ENCODE measurements around the gene MRPL46. TPM values are rescaled to one million over a fixed set of nuclear protein-coding genes. Genes with fewer than 3 reads are reported as not detected.
"Not testable (repeated sequence)": the region's sequence is repeated elsewhere in the genome, so short reads cannot be mapped to it uniquely, and the experiment has no call there.

The MRPL46 gene
- total RNA-seq, 3 donors from 2014 or later = 19.0 to 25.0 (median 20.8) TPM

DNA sequence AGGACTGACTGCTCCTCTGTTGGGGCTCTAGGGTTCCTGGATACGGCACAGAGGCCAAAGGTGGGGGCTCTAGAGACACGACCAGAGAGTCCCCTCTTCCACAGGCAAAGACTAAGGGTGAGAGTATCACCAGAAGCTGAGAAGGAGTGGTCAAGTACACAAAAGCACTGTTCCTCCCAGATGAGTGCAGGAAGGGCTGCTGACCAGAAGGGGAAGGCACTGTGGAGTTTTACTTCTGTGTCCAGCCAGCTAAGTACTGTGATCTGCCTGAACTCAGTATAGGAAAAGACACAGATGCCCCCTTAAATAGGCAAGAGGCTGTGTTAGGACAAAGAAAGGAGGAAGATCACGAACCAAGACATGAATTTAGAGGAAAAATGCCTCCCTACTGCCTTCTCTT lies 12.0 kb upstream of the MRPL46 start:
- no peak for DNase-seq (ENCODE audit: low spot score in 2 of 2)
- Histone ChIP-seq H3K36me3 (no peaks in the 10 kb centered on the region), H3K4me3 (no peak overlapping the region), H3K27me3 (no peaks in the 10 kb centered on the region), H3K9me3 (no peaks in the 10 kb centered on the region), H3K27ac (no peak overlapping the region), H3K4me1 (no peaks in the 10 kb centered on the region)
- intact Hi-C loops (cut with DNase I; ENCODE audit: low total_unique reads) = no loop called here
- TF ChIP-seq POLR2AphosphoS5 (IDR thresholded peaks at IDR 0.05) (no peak), POLR2A (IDR thresholded peaks at IDR 0.05) (no peak)
- TF ChIP-seq, protein P1, sequence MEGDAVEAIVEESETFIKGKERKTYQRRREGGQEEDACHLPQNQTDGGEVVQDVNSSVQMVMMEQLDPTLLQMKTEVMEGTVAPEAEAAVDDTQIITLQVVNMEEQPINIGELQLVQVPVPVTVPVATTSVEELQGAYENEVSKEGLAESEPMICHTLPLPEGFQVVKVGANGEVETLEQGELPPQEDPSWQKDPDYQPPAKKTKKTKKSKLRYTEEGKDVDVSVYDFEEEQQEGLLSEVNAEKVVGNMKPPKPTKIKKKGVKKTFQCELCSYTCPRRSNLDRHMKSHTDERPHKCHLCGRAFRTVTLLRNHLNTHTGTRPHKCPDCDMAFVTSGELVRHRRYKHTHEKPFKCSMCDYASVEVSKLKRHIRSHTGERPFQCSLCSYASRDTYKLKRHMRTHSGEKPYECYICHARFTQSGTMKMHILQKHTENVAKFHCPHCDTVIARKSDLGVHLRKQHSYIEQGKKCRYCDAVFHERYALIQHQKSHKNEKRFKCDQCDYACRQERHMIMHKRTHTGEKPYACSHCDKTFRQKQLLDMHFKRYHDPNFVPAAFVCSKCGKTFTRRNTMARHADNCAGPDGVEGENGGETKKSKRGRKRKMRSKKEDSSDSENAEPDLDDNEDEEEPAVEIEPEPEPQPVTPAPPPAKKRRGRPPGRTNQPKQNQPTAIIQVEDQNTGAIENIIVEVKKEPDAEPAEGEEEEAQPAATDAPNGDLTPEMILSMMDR (IDR thresholded peaks at IDR 0.05) = no peak

- no peaks in the 10 kb centered on the region for H3K27me3 ChIP-seq
- TF ChIP-seq, protein P1 (IDR thresholded peaks at IDR 0.05) = no peak
- TF ChIP-seq POLR2A (IDR thresholded peaks at IDR 0.05) = no peak
- no peaks in the 10 kb centered on the region for H3K36me3 ChIP-seq
- H3K9me3 ChIP-seq = no peaks in the 10 kb centered on the region
- no peak for DNase-seq (ENCODE audit: low spot score in 2 of 2)
- H3K4me1 ChIP-seq = no peaks in the 10 kb centered on the region
- H3K4me3 ChIP-seq = no peak overlapping the region
- intact Hi-C loops (cut with DNase I; ENCODE audit: low total_unique reads) = no loop called here
- H3K27ac ChIP-seq = no peak overlapping the region
These were observed 10.7 kb upstream of the MRPL46 start for GRCh38 chr15:88477904-88478303.

DNA sequence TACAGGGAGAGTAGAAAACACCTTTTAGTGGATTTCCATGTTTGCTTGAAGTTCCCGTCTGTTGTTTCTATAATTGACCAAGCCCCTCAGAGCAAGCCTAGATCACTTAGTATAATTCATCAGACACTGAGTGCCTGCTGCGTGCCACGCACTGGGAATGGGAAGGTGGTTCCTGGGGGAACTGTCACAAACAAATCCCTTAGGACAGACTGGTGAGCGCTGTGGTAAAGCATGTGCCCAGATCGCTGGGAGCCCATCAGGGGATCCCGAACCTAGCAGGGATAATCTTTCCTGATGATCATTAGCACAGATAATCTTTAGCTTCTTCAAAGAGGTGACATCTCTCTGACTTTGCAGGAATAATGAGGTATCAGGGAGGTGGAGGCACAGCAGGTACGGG lies 9.9 kb upstream of the MRPL46 start:
- Histone ChIP-seq H3K27ac (no peak overlapping the region), H3K36me3 (no peaks in the 10 kb centered on the region), H3K4me1 (no peaks in the 10 kb centered on the region), H3K9me3 (no peaks in the 10 kb centered on the region), H3K27me3 (no peaks in the 10 kb centered on the region), H3K4me3 (no peak overlapping the region)
- TF ChIP-seq, protein P1 (IDR thresholded peaks at IDR 0.05) = no peak
- TF ChIP-seq POLR2A (IDR thresholded peaks at IDR 0.05) (no peak), POLR2AphosphoS5 (IDR thresholded peaks at IDR 0.05) (no peak)
- intact Hi-C loops (cut with DNase I; ENCODE audit: low total_unique reads) = no loop called here
- no peak for DNase-seq (ENCODE audit: low spot score in 2 of 2)

DNA sequence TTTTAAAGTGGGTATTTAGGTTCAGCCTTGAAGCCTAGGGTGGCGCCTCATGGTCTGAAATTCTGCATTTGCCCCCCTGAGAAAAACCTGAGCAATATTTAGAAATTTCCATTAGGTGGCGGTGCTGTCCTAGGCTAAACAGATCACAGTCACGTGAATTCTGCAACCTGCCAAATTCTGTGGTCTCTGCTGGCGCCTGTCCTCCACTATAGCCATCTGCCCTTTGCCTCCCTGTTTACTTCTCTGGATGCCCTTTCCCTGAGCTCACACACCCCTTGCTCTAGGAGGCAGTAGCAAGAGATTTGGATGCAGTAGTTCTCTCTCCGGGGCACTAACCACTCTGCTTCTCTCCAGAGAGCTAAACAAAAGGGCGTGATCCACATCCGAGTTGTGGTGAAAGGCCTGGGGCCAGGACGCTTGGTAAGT lies 9.5 kb upstream of the MRPL46 start:
- Histone ChIP-seq H3K36me3 (peaks cover 3% of the 10 kb centered on the region), H3K27ac (no peak overlapping the region), H3K4me1 (no peaks in the 10 kb centered on the region), H3K4me3 (no peak overlapping the region), H3K9me3 (no peaks in the 10 kb centered on the region), H3K27me3 (no peaks in the 10 kb centered on the region)
- intact Hi-C loops (cut with DNase I; ENCODE audit: low total_unique reads) = no loop called here
- DNase-seq (ENCODE audit: low spot score in 2 of 2) = no peak
- TF ChIP-seq POLR2AphosphoS5 (IDR thresholded peaks at IDR 0.05) (no peak), POLR2A (IDR thresholded peaks at IDR 0.05) (no peak)
- TF ChIP-seq, protein P1 (IDR thresholded peaks at IDR 0.05) = peak in 1 of 3 donors; percentile 22

DNA sequence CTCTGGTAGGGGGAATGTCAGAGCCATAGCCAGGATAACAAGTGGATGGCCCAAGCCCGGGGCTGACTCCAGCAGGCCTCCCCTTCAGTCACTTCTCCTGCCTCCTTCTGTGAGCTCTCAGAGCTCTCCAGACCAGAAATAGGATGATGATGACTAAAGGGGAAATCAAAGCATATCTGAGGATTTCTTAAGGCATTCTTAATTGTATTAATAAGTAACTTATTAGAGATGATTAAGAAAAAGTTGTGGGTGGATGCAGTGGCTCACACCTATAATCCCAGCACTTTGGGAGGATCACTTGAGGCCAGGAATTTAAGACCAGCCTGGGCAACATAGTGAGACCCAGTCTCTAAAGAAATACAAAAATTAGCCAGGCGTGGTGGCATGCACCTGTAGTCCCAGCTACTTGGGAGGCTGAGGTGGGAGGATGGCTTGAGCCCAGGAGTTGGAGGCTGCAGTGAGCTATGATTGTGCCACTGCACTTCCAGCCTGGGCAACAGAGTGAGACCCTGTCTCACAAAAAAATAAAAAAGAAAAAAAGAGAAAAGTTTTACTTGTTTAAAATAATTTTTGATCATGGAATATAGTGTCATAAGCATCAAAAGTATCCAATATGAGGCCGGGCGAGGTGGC lies 6.6 kb upstream of the MRPL46 start:
- H3K4me3 ChIP-seq; H3K27ac ChIP-seq; H3K4me1 ChIP-seq; H3K27me3 ChIP-seq; H3K9me3 ChIP-seq; DNase-seq (ENCODE audit: low spot score in 2 of 2); intact Hi-C loops (cut with DNase I; ENCODE audit: low total_unique reads); H3K36me3 ChIP-seq: not testable (repeated sequence)

GRCh38 chr15:88472225-88472624 lies 5.0 kb upstream of the MRPL46 start:
- Histone ChIP-seq H3K9me3 (no peaks in the 10 kb centered on the region), H3K4me3 (no peak overlapping the region), H3K27ac (no peak overlapping the region), H3K36me3 (peaks cover 7% of the 10 kb centered on the region), H3K27me3 (no peaks in the 10 kb centered on the region), H3K4me1 (peaks cover 0 to 6% of the 10 kb centered on the region in 2 donors)
- DNase-seq (ENCODE audit: low spot score in 2 of 2) = no peak
- intact Hi-C loops (cut with DNase I; ENCODE audit: low total_unique reads) = no loop called here
- TF ChIP-seq POLR2A (IDR thresholded peaks at IDR 0.05) = no peak
- TF ChIP-seq, protein P1 (IDR thresholded peaks at IDR 0.05) = no peak

All from breast epithelium (tissue), 4 donors.